DND-41 (cell line): ENCODE results near the gene EDA.

Experiments used
- CTCF ChIP-seq: IDR thresholded peaks from 2 replicates; pipeline ENCODE4 v1.5.1; 2012; ENCODE audit warnings: borderline replicate concordance, low read length, moderate library complexity, mild to moderate bottlenecking; ENCODE audit not compliant: poor library complexity, severe bottlenecking; ENCODE audit errors: extremely low read depth
- EZH2 ChIP-seq: IDR thresholded peaks from 3 replicates; pipeline ENCODE4 v1.6.1; 2012; ENCODE audit warnings: borderline replicate concordance, low read depth, mild to moderate bottlenecking, moderate library complexity, low read length, inconsistent platforms; ENCODE audit not compliant: severe bottlenecking

- TF ChIP-seq CTCF (no peak), EZH2 (no peak)
Measured at GRCh38 chrX:70025464-70025863, 409.6 kb downstream of the EDA start.
